ENCODE measurements around the gene ZSCAN25.
"Not testable (repeated sequence)": the region's sequence is repeated elsewhere in the genome, so short reads cannot be mapped to it uniquely, and the experiment has no call there.

The ZSCAN25 gene

DNA sequence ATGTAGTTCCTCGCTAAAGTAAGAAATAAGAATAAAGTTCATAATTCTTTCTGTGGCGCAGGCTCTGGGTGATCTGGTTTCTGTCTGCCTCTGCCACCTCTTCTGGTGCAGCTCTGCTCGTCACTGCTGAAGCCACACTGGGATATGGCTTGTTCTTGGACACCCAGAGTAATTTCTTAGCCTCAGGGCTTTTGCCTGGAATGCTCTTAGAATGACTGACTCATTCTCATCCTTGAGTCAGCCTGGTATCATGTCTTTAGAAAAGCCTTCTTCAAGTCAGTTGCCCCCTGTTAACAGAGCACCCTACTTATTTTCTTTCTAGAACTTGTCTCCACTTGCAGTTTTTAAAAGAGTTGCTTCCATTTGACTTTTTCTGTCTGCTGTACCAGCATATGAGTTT, 2.0 kb downstream of the ZSCAN25 start:
- no peak for DNase-seq

GRCh38 chr7:99619571-99620130, 2.9 kb downstream of the ZSCAN25 start:
- DNase-seq = no peak

DNA sequence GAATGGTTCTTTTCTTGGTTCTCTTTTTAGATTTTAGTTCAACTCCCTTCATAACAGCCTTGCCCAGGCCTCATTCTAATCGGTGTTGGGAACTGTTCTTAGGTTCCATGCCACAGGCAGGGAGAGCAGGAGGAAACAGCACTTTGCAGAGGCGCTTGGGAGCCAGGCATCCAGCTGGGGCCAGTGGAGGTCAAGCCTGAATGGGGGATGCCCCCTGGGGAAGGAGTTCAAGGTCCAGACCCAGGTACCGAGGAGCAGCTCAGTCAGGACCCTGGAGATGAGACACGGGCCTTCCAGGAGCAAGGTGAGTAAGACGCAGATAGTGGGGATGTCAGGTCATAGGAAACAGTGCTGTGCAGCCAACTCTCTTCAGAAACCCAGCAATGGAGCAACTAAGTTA, 4.5 kb downstream of the ZSCAN25 start:
- no peak for DNase-seq

DNA sequence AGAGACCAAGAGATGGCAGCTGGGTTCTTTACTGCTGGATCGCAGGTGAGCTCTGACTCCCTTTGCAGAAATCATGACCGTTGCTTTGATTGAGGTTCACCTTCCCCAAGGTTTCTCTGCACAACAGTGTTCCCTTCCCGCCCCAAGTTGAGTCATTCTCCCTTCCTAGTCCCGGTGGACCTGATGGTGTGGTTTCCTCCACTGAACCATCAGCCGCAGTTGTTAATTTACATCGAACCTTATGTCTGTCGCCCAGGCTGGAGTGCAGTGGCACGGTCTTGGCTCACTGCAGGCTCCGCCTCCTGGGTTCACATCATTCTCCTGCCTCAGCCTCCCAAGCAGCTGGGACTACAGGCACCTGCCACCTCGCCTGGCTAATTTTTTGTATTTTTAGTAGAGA, 5.8 kb downstream of the ZSCAN25 start:
- DNase-seq = no peak

- DNase-seq = no peak
Measured at GRCh38 chr7:99623091-99623693, 6.4 kb downstream of the ZSCAN25 start.

DNA sequence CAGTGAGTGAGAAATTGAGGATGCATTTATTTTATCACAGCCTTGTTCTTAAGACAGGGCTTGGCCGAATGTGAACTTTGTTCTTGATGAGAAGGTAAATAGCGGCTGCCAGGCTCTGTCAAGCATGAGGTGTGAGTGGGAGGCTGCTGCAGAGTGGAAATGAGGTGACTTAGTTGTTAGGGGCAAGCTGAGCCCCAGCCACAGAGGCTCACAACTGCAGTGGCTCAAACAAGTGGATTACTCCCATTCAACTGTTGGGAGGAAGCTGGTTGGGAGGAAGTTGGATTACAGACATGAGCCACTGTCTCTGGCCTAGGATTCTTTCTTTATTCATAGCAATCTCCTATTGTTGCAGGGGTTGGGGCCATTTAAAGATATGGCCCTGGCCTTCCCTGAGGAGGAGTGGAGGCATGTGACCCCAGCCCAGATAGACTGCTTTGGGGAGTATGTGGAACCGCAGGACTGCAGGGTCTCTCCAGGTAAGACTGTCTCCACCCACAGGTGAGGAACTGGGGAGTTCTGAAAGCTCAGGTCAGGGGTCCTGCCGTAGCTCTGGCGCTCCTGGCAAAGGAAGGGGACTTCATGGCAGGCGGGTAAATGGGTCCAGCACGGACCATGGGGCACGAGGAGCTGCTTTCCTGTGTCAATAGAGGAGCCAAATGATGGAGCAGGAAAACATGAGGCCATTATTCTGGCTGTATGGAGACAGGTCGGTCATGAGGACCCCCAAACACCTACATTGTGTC, 7.1 kb downstream of the ZSCAN25 start:
- no peak for DNase-seq

DNA sequence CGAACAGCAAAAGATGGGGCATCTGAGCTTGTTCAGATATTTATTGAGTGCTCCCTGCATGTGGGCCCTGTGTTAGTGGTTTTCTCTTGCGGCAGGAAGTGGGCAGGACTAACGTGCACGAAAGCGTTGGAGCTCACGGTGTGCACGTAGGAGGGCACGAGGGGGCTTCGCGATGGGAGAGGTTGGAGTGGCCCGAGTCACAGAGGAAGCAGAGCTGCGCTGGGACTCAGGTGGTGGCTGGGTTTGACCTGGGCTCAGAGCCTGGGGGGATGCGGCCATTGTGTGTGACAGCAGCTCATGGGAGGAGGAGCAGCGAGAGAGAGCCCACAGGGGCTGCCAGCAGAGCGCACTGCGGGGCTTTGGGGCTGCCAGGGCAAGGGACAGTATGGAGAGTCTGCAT, 7.7 kb downstream of the ZSCAN25 start:
- no peak for DNase-seq

GRCh38 chr7:99625321-99625720, 8.6 kb downstream of the ZSCAN25 start:
- DNase-seq = no peak

DNA sequence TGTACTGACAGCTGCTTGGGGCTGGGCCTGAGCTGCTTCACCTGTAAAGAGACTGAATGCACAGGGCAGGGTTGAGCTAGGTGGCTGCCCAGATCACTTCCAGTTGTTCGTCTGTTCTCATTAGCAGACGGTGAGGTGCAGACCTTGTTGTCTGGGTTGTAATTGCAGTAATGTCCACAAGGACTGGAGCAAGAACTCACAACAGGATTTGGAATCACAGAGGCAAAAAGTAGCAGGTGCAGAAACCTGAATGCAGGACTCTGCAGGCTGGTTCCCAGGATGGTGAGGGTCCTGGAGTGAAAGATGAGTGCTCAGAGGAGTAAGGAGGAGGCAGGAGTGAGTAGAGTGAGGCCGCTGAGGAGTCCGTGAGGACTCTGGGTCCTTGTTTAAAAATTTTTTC, 9.2 kb downstream of the ZSCAN25 start:
- no peak for DNase-seq

DNA sequence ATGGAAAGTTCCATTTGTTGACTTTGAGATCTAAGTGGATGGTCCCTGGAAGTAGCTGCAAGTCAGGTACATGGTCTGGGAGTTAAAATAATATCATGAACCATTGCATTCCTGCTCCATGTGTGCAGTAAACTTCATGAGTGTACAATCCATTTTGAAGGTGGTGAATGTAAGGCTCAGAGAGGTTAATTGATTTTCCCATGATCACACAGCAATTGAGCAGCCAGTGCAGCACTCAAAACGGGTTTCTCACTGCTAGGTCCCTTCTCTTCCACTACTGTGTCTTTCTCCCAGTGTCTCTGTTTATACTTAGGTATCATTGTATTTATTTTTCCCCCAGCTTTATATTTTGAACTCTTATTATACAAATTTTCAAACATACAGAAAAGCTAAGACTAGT, 9.9 kb downstream of the ZSCAN25 start:
- no peak for DNase-seq

DNA sequence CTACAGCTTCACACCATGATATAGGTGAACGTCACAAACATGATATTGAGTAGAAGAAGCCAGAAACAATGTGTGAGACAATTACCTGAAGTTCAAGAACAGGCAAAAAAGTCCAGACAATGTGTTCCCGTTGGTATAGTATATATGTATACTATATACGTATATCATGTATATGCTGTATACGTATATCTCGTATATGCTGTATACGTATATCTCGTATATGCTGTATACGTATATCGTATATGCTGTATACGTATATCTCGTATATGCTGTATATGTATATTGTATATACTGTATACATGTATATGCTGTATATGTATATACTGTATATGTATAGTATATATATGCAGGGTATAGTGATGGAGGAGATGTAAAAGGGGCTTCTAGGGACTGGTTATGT, 10.8 kb downstream of the ZSCAN25 start:
- DNase-seq = no peak

DNA sequence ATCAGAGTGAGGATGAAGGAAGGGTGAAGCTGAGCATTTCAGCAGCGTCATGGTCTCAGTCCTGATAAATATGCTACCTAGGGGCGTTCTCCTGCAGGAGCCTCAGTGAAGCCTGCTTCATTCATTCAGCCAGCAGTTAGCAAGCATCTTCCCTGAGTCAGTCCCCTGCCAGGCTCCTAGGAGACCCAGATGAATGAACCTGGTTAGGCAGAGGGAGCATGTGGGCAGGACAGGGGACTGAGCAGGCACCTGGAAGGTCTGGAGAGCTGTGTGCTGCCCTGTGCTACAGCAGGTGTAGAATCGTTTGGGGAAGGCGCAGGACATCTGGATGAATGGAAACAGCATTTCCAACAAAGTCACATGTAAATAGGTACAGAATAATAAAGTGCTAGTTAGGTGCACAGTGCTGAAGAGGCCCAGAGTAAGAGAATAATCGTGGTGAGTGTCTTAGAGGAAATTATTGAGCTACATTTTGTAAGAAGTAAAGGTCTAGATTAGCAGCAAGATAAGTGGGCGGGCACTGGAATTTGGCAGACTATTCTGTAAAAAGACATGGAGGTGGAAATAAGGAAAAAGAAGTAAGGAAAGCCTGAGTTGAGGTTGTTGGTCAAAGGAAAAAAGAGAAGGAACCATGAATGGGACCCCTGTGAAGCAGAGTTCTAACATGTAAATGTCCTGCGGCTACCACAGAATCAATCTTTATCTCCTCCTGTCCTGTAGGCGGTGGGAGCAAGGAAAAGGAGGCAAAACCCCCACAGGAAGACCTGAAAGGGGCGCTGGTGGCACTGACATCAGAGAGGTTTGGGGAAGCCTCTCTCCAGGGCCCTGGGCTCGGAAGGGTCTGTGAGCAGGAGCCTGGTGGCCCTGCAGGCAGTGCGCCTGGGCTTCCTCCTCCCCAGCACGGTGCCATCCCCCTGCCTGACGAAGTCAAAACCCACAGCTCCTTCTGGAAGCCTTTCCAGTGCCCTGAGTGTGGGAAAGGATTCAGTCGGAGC, 12.0 kb downstream of the ZSCAN25 start:
- DNase-seq = no peak

DNA sequence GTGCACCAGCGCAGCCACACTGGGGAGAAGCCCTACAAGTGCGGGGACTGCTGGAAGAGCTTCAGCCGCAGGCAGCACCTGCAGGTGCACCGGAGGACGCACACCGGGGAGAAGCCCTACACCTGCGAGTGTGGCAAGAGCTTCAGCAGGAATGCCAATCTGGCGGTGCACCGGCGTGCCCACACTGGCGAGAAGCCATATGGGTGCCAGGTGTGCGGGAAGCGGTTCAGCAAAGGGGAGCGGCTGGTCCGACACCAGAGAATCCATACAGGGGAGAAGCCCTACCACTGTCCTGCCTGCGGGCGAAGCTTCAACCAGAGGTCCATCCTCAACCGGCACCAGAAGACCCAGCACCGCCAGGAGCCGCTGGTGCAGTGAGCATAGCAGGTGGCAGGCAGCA, 12.9 kb downstream of the ZSCAN25 start:
- no peak for DNase-seq

GRCh38 chr7:99631295-99632109, 14.8 kb downstream of the ZSCAN25 start:
- DNase-seq = no peak

GRCh38 chr7:99637414-99637813, 20.7 kb downstream of the ZSCAN25 start:
- not testable (repeated sequence) for DNase-seq

- DNase-seq = no peak
Measured at GRCh38 chr7:99638731-99639130, 22.0 kb downstream of the ZSCAN25 start.

- no peak for DNase-seq
Measured at GRCh38 chr7:99639267-99639666, 22.5 kb downstream of the ZSCAN25 start.

DNA sequence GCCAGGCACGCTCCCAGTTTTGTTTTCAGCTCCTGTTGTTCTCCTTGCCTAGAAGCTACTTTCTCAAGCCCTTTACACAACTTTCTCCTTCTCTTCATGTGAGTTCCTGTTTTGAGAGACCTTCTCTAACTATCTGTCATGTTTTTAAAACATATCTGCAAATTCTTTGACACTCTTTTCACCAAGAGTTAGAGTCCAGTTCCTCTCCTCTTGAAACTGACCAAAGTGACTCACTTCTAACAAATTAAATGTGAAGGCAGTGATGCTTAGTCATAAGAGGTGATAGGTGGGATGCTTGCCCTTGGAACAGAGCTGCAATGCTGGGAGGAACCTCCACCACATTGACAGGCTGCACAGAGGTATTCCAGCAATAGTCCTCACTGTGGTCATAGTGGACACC, 25.3 kb downstream of the ZSCAN25 start:
- DNase-seq = no peak

GRCh38 chr7:99643464-99643863, 26.7 kb downstream of the ZSCAN25 start:
- DNase-seq = no peak

GRCh38 chr7:99644431-99644830, 27.7 kb downstream of the ZSCAN25 start:
- DNase-seq = no peak

GRCh38 chr7:99645590-99645989, 28.8 kb downstream of the ZSCAN25 start:
- no peak for DNase-seq

DNA sequence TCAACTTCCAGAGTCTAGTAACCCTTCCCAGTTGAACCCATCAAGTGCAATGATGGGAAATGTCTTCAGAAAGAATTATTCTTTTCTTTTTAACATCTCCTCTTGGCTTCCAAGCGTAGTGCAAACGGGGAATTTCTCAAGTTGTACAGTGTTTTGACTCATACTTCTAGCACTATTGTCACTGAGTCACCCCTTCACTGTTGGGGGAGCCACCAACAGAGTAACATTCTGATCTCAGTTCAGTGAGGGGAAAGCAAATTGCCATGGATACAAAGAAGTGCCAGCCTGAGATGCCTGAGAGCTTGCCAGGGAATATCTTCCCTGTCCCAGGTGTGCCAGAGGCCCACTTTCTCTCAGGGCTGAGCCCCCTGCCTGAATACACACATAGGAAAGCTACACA, 32.1 kb downstream of the ZSCAN25 start:
- no peak for DNase-seq
